ENCODE results near the gene BCL2. TPM values are rescaled to one million over a fixed set of nuclear protein-coding genes. Genes with fewer than 3 reads are reported as not detected.
"Not testable (repeated sequence)": the region's sequence is repeated elsewhere in the genome, so short reads cannot be mapped to it uniquely, and the experiment has no call there.

BCL2 gene
- total and polyA plus RNA-seq, 5 donors, result 2.7 to 7.7 (median 4.0) TPM

DNA sequence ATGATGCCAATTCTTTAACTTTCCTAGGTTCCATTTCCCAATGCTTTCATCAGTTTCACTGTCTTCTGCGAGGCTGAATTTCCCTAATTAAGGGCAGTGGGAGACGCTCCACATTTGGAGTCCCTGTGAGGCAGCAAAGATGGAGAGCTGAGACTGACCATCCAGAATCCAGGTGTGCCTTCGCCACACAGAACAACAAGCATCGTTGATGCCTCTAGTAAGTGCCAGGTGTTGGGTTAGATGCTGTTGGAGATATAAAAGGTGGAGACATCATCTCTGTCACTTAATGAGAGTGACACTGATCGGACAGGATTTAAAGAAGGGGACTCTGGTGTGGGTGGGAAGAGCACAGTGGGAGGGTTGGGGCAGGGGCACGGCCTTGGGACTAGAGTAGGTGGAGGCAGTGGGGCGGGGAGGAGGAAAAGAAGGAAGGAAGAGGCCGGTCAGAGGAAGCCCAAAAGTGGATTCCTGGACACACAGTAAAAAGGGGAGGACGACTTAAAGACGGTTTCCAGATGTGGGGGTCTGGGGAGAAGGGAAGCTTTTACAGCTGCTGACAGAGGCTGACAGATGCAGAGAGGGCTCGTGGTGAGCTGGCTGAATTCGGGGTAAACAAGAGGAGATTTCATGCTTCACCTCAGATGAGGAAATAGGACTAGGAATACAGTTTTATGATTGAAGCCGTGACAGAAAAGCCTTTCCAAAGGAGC lies 113.0 kb downstream of the BCL2 start:
- Histone ChIP-seq H3K27me3 (ENCODE audit: control insufficient read depth, insufficient read depth) (no peaks in the 10 kb centered on the region), H3K4me3 (ENCODE audit: low read length) (no peak overlapping the region), H3K9me3 (ENCODE audit: control insufficient read depth, low read length) (no peaks in the 10 kb centered on the region), H3K4me1 (ENCODE audit: control insufficient read depth, insufficient read depth, low read length) (no peaks in the 10 kb centered on the region), H3K27ac (ENCODE audit: low read length) (no peak overlapping the region)
- ATAC-seq (no peak), DNase-seq (no peak)
- WGBS, result 75% methylated on average over 13 of the region's 13 CpGs
- intact Hi-C loops (cut with DNase I), result no loop called here

DNA sequence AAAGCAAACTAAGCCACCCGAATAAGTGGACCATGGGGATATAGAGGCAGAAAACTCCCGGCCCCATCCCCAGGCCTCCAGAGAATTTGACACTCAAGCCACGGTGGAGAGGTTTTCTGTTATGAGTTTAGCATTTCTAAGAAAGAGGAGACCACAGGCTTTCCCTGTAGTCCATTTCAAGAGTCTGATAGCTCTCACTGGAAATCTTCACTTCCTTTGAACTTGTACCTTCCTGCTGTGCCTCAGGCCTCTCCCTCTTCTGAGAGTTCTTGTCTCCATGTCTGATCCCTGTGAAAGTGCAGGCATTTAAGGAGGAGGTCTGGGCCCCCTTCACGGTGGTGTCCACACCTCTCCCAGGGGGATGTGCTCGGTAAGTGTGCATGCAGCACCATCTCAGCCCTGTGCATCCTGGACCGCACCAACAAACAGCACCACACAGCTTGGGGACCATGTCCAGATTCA lies 113.7 kb downstream of the BCL2 start:
- 68% methylated on average over 6 of the region's 6 CpGs for WGBS

GRCh38 chr18:63203497-63203896 lies 116.1 kb downstream of the BCL2 start:
- intact Hi-C loops (cut with DNase I), result no loop called here
- no peak overlapping the region for H3K27ac ChIP-seq (ENCODE audit: low read length)
- H3K4me1 ChIP-seq (ENCODE audit: control insufficient read depth, insufficient read depth, low read length), result peaks cover 4% of the 10 kb centered on the region
- H3K27me3 ChIP-seq (ENCODE audit: control insufficient read depth, insufficient read depth), result no peaks in the 10 kb centered on the region
- no peak for DNase-seq
- no peaks in the 10 kb centered on the region for H3K9me3 ChIP-seq (ENCODE audit: control insufficient read depth, low read length)
- no peak for ATAC-seq
- no peak overlapping the region for H3K4me3 ChIP-seq (ENCODE audit: low read length)
- 97% methylated on average over 3 of the region's 3 CpGs for WGBS

More for the DNA sequence above, 113.7 kb downstream of the BCL2 start:
- intact Hi-C loops (cut with DNase I), result no loop called here
- Histone ChIP-seq H3K27me3 (ENCODE audit: control insufficient read depth, insufficient read depth) (no peaks in the 10 kb centered on the region), H3K4me1 (ENCODE audit: control insufficient read depth, insufficient read depth, low read length) (no peaks in the 10 kb centered on the region), H3K9me3 (ENCODE audit: control insufficient read depth, low read length) (no peaks in the 10 kb centered on the region), H3K4me3 (ENCODE audit: low read length) (no peak overlapping the region), H3K27ac (ENCODE audit: low read length) (no peak overlapping the region)
- ATAC-seq (no peak), DNase-seq (no peak)

DNA sequence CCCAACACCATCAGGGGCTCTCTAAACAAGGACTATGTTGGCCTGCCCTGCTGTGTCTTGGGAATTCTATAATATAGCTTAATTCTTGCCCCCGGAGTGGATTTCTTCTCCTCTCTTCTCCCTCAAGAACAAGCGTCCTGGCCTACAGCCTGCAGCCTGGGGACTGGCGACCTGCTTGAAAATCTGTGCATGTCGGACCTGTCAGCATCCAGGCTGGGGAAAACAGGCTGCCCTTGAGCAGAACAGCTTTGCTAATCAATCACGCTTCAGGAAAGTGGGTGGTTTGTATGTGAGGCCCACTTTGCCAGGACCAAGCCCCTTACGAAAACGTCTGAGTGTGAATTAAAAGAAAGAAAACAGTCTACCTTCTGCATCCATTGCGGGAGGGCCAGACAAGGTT lies 116.7 kb downstream of the BCL2 start:
- Histone ChIP-seq H3K27ac (ENCODE audit: low read length) (no peak overlapping the region), H3K9me3 (ENCODE audit: control insufficient read depth, low read length) (no peaks in the 10 kb centered on the region), H3K4me1 (ENCODE audit: control insufficient read depth, insufficient read depth, low read length) (peaks cover 4% of the 10 kb centered on the region), H3K27me3 (ENCODE audit: control insufficient read depth, insufficient read depth) (no peaks in the 10 kb centered on the region), H3K4me3 (ENCODE audit: low read length) (no peak overlapping the region)
- WGBS, result 91% methylated on average over 8 of the region's 8 CpGs
- ATAC-seq (no peak), DNase-seq (no peak)
- intact Hi-C loops (cut with DNase I), result no loop called here

GRCh38 chr18:63201456-63201855 lies 118.1 kb downstream of the BCL2 start:
- H3K9me3 ChIP-seq (ENCODE audit: control insufficient read depth, low read length); ATAC-seq; H3K27ac ChIP-seq (ENCODE audit: low read length); DNase-seq; H3K4me1 ChIP-seq (ENCODE audit: control insufficient read depth, insufficient read depth, low read length); H3K27me3 ChIP-seq (ENCODE audit: control insufficient read depth, insufficient read depth); intact Hi-C loops (cut with DNase I); H3K4me3 ChIP-seq (ENCODE audit: low read length): not testable (repeated sequence)
- WGBS, result 96% methylated on average over 3 of the region's 3 CpGs

DNA sequence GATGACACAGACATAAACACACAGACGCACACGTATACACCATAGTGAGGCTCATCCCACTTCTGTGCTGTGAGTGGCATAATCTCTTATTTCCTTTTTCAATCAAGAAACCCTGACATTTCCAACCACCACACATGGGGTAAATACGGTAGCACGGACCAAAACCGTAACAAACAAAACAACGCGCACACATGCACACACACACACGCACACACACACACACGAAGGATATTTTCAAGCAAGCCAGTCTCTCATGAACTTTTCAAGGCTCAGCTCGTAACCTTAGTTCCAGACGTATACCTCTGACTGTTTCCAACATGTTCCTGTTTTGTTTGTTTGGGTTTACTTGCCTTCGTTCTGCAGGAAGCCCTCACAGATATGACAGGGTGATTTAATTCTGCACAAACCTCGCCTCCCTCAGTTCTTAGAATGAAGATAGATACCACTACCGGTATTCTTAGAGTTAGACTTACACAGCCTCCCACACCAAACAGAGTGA lies 119.8 kb downstream of the BCL2 start:
- DNase-seq (no peak), ATAC-seq (peak in 1 of 2 donors; percentile 18)
- Histone ChIP-seq H3K4me1 (ENCODE audit: control insufficient read depth, insufficient read depth, low read length) (peaks cover 5% of the 10 kb centered on the region), H3K4me3 (ENCODE audit: low read length) (no peak overlapping the region), H3K27me3 (ENCODE audit: control insufficient read depth, insufficient read depth) (no peaks in the 10 kb centered on the region), H3K9me3 (ENCODE audit: control insufficient read depth, low read length) (no peaks in the 10 kb centered on the region), H3K27ac (ENCODE audit: low read length) (no peak overlapping the region)
- WGBS, result 60% methylated on average over 14 of the region's 14 CpGs
- intact Hi-C loops (cut with DNase I), result no loop called here

DNA sequence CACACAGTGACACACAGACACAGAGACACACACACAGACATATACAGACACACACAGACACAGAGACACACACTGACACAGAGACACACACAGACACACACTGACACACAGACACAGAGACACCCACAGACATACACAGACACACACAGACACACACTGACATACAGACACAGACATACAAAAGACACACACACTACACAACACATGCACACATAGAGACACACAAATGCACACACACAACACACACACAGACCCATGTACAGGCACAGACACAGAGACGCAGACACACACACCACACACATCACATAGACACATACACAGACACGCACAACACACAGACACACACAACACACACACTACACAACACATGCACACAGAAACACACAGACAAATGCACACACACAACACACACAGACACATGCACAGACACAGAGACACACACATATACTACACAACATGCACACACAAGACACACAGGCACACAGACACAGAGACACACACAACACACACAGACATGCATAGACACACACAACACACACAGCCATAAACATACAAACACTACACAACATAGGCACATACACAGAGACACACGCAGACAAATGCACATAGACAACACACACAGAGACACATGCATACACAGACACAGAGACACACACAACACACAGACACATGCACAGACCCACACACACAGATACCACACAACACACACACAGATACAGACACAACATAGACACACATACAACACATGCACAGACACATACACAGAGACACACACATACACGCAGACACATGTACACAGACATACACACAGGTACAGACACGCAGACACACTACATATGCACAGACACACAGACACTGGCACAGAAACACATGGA lies 120.5 kb downstream of the BCL2 start:
- DNase-seq (no peak), ATAC-seq (no peak)
- H3K9me3 ChIP-seq (ENCODE audit: control insufficient read depth, low read length), result no peaks in the 10 kb centered on the region
- intact Hi-C loops (cut with DNase I), result no loop called here
- H3K27ac ChIP-seq (ENCODE audit: low read length), result no peak overlapping the region
- no peaks in the 10 kb centered on the region for H3K27me3 ChIP-seq (ENCODE audit: control insufficient read depth, insufficient read depth)
- H3K4me3 ChIP-seq (ENCODE audit: low read length), result no peak overlapping the region
- H3K4me1 ChIP-seq (ENCODE audit: control insufficient read depth, insufficient read depth, low read length), result peaks cover 5% of the 10 kb centered on the region
- WGBS, result 94% methylated on average over 5 of the region's 5 CpGs

- 65% methylated on average over 2 of the region's 2 CpGs for WGBS
- Histone ChIP-seq H3K9me3 (ENCODE audit: control insufficient read depth, low read length) (no peaks in the 10 kb centered on the region), H3K27ac (ENCODE audit: low read length) (no peak overlapping the region), H3K4me3 (ENCODE audit: low read length) (no peak overlapping the region), H3K4me1 (ENCODE audit: control insufficient read depth, insufficient read depth, low read length) (peaks cover 5% of the 10 kb centered on the region), H3K27me3 (ENCODE audit: control insufficient read depth, insufficient read depth) (no peaks in the 10 kb centered on the region)
- intact Hi-C loops (cut with DNase I), result no loop called here
- DNase-seq (no peak), ATAC-seq (no peak)
These were observed 121.3 kb downstream of the BCL2 start for GRCh38 chr18:63198098-63198760.

DNA sequence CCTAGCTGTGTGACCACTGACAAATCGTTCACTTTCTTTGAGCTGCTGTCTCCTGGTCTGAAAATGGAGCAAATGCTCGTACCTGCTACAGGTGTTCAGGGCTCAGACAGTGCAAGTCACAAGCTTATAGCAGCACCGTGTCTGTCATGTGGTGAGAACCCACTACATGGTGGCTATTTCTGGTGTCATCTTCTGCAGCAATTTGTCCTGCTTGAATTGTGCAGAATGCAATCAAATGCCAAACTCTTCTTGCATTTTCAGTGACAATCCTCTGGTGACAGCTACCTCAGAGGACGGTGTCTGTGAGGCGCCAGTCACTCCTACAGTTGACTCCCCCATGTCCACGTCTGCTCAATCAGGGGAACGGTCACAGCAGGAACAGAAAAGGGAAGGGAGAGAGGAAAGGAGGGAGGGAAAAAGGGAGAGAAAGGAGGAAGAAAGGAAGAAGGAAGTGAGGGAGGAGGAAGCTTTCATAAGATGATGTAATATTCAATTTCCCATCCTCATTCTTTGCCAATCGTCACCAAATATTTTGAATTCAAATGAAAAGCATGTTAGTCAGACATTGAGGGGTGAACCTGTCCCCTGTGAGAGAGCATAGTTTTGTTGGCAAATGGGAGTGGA lies 122.2 kb downstream of the BCL2 start:
- Histone ChIP-seq H3K4me1 (ENCODE audit: control insufficient read depth, insufficient read depth, low read length) (peaks cover 7% of the 10 kb centered on the region), H3K9me3 (ENCODE audit: control insufficient read depth, low read length) (no peaks in the 10 kb centered on the region), H3K4me3 (ENCODE audit: low read length) (no peak overlapping the region), H3K27ac (ENCODE audit: low read length) (no peak overlapping the region), H3K27me3 (ENCODE audit: control insufficient read depth, insufficient read depth) (no peaks in the 10 kb centered on the region)
- DNase-seq (no peak), ATAC-seq (no peak)
- WGBS, result 30% methylated on average over 8 of the region's 8 CpGs
- intact Hi-C loops (cut with DNase I), result no loop called here

DNA sequence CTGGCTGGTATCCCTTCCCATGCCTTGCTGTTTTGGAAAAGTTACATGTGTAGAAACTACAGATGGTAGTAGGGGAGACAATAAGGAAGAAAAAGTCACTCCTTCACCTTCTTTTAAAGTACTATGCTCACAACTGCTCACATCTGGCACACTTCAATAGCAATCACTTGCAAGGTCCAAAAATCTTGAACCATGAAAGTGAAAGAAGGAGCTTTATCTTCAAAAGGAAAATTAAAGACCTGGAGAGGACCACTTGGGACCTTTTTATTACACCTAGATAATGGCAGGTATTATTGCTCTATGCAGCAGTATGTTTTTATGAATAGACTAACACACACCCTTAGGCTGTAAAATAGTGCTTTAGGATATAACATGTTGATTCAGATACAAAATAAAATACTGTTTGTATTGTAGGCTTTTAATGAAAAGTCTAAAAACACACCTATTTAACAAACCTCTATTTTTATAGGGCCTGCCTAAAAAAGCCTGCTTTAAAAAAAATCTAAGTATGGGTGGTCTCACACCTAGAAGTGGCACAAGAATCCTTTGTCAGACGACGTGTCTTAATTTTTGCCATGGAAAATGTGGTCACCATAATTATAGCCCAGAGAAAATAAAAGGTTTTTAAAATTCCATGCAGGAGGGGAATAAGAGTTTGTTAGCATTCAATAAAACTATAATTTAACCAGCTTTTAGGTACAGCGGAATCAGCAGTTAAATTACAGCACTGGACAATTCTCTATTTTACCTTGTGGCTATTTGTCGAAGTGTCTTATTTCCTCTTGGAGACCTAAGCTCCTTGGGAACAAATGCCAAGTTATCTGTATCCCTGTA lies 124.0 kb downstream of the BCL2 start:
- intact Hi-C loops (cut with DNase I), result no loop called here
- WGBS, result 92% methylated on average over 4 of the region's 4 CpGs
- Histone ChIP-seq H3K27ac (ENCODE audit: low read length) (no peak overlapping the region), H3K4me3 (ENCODE audit: low read length) (no peak overlapping the region), H3K9me3 (ENCODE audit: control insufficient read depth, low read length) (no peaks in the 10 kb centered on the region), H3K4me1 (ENCODE audit: control insufficient read depth, insufficient read depth, low read length) (peaks cover 10% of the 10 kb centered on the region), H3K27me3 (ENCODE audit: control insufficient read depth, insufficient read depth) (no peaks in the 10 kb centered on the region)
- DNase-seq (no peak), ATAC-seq (no peak)

All from right cardiac atrium (tissue), 5 donors.